Measurements from ENCODE around the gene CBX6.
"Not testable (repeated sequence)": the region's sequence is repeated elsewhere in the genome, so short reads cannot be mapped to it uniquely, and the experiment has no call there.

The CBX6 gene

DNA sequence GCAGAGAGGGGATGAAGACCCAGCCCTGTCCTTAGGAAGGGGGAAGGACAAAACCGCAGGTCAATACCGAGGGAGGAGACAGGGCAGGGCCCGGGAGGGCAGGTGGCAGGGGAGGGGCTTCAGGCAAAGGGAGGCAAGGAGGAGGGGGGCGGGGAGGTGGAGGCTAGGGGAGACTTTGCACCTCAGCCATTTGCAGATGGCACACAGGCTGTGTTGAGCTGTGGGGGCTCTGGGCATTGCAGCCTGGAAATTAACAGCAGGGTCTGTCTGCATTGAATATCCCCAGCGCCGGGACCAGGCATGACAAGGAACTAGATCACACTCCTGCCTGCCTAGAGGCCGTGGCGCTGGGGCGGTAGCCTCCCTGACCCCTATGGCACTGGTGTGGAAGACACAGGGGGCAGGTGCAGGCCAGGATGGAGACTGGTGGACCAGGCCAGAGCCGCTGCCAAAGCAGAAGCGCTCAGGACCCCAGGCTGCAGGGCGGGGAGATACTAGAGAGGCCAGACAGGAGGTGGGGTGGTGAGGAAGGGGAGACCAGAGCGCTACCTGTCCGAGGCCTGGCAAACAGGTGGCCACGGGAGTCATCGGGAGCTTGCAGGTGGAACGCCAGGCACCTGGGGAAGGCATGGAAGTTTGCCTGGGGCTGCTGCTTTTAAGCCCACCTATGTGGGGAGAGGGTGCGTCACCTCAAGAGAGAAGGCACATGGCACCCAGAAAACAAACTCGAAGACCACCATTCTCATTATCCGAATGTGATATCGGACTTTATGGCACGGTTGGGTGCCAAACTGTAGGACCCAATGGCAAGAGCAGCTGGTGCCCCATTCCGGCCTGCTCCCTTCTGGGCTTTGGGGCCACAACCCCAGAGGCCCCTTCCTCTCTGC is 11.5 kb downstream of the CBX6 start:
- DNase-seq, result no peak

DNA sequence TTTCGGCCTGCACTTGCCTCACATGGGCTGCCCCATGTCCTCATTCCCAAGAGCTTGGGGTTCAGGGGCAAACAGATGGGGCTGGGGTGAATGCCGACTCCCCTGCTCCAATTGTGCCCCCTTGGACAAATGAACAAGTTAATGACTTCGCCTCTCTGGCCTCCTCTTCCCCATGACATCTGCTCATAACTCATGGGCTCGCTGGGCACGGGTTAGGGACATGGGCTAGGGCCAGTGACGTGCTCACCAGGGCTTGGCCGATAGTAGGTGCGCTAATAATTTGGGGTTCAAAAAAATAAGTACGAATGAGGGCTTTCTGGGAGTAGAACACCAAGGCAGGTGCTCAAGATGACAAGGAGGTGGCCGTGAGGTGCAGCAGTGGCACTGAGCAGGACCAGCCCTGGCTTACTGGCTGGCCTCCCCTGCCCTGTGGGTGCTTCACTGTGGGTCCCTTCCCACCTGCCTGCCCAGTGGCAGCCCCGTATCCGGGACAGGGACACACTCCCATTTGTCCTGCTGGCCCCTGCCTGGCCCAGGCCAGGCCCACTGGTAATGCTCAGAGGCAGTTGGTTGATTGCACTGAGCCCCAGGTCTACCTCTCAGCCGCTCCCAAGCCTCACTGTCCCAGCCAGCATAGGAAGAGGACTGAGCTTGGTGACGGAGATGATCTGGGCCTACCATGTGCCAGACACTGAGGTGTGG is 12.3 kb downstream of the CBX6 start:
- no peak for DNase-seq

DNA sequence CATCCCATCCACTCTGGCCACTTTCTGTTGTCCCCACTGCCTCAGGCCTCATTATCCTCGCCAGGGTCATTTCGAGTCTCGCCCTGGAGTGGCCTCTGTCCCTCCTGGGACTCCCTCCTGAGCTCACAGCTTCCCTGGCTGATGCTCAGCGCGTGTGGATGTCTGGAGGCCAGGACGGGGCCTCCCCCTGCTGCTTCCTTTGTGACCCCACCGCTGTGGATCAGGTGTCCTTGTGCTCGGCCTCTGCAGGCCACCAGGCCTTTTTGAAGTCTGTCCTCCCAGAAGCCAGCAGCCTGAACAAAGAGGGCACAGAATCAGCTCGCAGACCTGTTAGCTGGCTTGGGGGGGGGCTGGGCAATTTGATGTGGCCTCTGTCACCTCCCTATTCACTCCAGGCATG is 13.5 kb downstream of the CBX6 start:
- DNase-seq, result no peak

DNA sequence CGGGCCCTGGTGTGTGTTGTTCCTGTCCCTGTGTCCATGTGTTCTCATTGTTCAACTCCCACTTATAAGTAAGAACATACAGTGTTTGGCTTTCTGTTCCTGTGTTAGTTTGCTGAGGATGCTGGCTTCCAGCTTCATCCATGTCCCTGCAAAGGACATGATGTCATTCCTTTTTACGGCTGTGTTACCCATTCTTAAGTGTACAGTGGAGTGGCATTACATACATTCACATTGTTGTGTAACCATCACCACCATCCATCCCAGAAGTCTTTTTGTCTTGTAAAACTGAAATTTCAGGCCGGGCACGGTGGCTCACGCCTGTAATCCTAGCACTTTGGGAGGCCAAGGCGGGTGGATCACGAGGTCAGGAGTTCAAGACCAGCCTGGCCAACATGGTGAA is 17.5 kb downstream of the CBX6 start:
- not testable (repeated sequence) for DNase-seq

DNA sequence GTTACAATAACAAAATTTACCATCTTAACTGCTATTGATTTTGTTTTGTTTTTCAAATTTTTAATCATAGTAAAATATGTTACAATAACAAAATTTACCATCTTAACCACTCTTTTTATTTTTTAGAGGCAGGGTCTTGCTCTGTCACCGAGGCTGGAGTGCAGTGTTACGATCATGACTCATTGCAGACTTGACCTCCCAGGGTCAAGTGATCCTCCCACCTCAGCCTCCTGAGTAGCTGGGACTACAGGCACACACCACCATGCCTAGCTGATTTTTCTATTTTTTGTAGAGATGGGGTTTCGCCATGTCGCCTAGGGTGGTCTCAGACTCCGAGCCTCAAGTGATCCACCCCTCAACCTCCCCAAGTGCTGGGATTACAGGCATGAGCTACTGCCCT is 18.1 kb downstream of the CBX6 start:
- DNase-seq, result not testable (repeated sequence)

DNA sequence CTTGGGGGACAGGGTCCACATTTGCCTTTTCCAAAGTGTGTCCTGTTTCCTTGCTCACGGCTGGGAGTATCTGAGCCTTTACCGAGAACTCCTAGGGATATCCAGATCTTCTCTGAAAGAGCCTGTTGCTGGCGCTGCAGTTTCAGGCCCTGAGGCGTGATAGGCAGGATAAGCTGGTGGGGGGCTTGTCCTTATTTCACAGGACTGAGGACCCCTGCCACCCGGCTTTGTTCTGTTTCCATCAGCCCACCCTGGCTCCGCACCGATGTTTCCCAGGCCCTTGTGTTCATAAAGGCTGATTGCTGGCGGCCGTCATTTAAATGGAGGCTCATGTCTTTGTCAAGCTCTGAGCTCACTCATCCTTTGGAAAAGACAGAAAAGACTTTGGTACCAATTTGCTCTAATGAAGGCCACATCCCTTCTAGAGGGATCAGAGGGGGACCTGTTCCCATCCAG is 18.8 kb downstream of the CBX6 start:
- DNase-seq, result no peak

DNA sequence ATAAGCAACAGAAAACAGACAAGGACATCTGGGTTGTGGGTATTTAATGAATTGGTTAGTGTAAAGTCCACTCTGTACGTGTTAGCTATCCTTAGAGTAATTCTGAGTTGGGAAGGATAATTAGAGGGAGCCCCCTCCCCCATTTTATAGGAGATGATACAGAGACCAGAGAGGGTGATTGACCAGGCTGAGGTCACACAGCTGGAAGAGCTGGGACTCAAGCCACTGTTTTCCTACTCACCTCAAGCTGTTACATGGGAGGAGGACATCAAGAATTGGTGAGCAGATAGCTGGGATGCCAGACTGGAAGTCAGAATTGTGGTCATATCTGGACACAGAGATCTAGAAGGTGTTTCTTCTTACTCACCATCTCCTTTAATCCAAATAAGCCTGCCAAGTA is 19.5 kb downstream of the CBX6 start:
- DNase-seq, result no peak

DNA sequence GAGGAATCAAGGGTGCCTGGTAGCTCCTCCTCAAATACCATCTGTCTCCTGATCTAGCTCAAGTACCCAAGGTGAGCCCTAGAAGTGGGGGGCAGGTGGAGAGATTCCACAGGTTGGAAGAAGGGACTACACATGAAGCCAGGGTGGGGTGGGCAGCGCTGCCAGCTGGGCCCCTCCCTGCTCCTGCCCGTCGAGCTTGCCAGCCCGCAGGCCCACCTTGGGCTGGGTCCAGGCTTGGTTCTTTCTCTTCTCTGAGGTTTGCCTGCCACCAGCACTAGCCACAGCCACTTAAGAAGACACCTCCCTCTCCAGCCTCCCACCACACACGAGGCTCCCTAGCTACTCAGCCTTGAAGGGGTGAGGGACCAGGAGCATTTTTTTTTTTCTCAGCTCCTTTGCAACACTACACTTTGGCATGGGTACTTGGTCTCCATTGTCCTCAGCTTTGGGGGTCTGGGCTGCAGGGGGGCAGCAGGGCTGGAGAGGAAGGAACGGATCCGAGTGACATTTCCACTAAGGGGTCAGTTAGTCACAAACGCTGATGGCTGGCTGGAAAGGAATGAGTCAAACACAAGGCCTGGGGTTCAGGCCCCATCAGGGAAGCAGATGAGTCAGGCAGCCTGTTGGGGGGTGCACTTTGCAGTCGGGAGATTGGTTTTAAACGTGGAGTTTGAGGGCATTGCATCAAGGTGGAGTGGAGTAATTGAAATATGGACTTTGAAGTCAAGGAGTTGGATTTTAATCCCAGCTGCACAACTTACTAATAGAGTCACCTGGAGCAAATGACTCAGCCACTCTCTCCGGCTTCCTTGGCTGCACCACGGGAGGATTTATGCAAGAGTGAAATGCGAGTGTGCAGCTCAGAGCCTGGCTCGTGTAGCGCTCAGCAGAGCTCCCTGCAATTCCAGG is 20.8 kb downstream of the CBX6 start:
- no peak for DNase-seq

DNA sequence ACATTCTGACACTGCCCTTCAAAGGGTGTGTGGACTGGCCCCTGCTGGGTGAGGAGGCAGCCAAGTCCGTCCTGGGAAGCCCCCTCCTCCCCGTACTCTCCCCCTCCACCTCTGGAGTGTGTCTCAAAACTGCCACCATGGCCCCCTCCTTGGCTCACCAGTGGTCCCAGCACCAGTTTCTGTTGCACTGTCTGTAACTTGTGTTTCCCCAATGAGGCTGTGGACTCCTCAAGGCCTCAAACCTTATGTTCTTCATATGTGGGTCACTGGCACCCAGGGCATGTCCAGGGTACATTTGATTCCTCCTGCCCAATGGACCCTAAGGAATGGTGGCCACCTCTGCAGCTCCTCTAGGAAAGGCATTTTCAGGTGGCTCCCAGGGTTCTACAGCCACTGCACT is 21.6 kb downstream of the CBX6 start:
- no peak for DNase-seq

DNA sequence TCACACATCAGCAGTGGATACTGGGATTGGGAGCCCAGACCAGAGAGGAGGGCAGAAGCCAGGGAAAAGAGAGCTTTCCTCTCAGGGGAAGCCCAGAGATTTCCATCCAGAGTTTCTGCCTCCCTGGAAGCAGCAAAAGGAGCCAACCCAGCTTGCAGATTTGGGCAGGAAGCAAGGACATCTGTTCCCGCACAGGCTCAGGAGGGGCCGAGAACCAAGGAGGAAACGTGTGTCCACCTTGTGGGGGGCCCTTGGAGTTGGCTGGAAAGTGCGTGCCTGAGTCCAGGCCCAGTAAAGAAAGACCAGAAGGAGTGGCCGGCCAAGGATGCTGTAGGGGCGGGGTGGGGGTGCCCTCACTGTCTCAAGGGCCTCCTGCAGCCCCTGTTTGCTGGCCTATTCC is 22.2 kb downstream of the CBX6 start:
- no peak for DNase-seq

DNA sequence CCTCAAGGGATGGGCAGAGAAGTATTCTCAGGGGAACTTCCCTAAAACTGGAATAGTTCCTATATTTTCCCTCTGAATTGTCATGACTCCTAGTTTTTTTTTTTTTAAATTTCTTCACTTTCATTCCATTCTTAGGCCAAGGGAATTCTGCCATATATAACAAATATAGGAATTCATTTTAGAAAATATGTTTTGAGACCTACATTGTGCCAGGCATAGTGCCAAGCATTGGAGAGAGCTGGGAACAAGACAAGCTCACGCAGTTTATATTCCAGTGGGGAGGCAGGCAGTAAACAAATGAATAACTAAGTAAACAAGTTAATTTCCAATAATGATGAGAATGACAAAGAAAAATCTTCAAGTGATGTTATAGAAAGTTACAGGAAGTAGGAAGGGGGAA is 25.6 kb downstream of the CBX6 start:
- no peak for DNase-seq

DNA sequence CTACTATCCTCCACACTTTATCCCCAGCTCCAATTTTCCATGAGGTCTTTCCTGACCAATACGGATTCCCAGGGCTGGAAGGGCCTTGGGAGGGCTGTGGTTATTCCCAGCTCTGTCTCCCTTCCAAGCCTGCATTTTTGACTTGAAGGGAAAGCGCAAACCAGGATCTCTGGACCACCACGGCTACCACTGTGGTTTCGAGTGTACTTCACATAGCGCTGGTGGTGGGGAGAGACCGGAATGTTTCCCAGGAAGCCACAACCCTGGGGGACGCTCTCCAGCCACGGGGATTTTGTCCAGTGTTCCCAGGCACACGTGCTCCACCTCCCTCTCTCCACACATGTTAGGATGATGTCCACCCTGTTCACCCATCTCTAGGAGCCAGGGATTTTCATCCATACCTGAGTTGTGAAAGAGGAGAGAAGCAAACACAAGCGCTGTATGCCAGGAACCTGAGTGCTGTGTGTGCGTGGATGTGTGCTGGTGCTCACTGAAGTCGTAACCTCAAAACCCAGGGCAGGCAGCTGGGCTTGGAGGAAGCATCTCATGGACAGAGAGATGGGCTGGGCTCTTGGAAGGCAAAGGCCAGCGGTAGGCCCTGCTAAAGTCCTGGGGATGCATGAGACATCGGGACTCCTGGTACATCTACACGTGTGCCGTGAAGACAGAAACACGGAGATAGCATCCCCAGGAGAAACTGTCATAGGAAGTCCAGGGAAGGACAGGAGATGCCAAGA is 26.8 kb downstream of the CBX6 start:
- DNase-seq, result no peak

DNA sequence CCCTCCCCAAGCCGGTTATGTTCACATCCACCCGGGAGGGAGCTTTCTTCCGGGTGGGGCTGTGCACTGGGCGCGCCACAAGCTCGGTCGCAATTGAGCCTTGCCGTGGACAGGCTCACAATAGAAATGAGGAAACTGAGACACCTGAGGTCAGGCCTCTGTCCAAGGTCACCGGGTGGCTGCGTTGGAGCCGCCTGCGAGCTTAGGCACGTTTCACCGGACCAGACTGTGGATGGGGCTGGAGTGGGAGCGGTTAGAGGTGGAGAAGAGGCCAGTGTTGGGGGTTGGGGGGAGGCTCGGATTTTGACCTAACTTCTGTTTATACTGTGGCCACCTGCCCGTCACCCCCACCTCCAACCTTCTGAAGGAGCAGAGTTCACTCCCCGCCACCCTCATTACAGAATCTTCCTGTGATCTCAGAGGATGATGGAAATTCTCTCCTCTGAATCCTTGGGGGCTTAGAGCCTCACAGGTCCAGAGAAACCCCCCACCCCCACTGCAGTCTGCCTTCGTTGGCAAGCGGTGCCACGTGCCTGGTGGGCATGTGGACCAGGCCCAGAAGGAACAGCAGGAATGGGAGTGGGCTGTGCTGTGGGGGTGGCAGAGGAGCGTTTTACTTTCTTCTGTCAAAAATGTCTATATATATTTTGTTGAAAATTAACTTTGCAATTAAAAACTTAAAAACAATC is 27.6 kb downstream of the CBX6 start:
- DNase-seq, result no peak

DNA sequence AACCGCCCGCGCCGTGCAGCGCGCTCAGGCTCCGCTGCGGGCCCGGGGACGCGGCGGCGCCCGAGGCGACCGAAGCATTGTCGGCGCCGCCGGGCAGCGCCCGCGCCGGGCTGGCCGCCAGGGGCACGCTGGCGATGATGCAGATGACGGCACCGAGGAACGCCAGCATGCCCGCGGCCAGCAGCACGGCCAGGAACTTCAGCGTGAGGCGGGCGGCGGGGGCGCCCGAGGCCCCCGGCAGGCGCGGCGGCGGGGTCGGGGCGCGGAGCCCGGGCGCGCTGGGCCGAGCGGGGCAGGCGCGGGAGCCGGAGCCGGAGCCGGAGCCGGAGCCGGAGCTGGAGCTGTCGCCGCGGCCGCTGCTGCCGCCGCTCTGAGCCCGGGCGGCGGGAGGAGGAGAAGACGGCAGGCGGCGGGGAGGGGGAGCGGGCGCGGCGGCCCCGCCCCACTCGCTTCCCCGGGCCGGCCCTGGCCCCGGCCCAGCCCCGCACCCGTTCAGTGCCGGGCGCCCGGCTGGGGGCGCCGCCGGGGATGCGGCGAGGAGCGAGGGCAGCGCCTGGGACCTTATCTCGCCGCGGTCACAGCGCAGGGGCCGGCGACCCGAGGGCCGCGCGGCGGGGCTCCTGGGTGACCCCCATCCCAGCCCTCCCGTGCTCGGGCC is 28.2 kb downstream of the CBX6 start, which contains the start of gene NPTXR:
TSS of gene NPTXR (minus strand) at position 372 of the 658 bp plus-strand sequence.
- no peak for DNase-seq

DNA sequence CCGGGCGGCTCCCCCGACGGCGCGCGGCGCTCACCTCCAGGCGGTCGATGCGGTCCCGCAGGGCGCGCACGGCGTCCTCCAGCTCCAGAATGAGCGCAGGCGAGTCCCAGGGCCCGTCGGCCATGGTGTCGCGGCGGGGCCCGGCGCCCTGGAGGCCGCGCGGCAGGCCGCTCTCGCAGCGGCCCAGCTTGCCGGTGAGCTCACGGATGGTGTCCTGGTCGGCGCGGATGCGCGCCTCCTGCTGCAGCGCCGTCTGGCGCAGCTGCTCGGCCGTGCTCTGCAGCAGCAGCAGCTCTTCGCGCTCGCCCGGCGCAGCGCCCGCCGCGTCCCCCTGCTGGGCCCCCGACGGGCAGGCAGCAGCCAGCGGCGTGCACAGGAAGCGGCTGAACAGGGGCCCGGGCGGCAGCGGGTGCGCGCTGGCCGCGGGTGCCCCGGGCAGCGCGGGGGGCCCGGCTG is 28.8 kb downstream of the CBX6 start:
- DNase-seq, result no peak

DNA sequence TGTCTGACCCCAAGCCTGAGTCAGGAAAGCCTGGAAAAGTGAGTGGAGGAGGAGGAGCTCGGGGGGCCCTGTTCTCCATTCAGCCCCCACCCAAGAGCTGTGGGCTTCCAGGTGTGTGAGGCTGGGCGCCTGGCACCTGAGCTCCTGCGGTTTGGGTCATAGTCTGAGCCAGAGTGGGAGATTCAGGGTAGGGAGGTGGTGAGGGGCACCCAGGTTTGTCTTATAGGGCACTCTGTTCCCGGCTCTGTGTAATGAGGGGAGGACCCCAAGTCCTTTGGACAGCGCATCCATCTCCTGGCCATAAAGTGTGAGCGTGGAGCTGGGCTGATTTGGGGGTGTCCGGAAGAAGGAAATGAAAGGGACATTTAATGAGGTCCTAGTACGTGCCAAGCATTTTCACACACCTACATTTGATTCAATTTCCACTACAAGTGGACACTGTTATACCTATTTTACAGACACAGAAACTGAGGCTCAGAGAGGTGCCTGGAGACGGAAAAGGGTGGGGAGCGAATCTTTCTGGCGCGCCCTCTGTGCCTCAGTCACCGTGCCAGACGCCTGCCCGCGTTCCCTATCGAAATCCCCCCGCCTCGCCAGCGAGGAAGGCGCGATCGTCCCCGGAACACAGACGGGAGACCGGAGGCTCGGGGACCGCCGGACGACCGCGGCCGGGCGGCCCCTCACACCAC is 29.4 kb downstream of the CBX6 start:
- no peak for DNase-seq

DNA sequence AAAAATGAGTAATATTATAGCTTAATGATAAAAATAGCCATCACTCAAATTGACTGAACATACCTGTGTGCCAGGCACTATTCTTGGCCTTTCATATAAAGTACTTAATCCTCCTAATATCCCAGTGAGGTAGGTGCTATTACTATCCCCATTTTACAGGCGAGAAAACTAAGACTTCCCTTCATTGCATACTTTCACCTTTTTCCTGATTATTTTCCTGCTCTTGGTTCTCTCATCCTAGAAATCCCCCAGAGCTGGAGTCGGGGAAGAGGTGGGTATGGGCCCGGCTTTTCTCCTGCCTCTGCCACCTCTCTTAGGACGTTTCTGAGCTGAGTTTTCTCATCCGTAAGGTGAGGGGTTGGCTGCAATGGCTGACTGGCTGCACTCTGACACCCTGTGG is 30.4 kb downstream of the CBX6 start:
- DNase-seq, result no peak

DNA sequence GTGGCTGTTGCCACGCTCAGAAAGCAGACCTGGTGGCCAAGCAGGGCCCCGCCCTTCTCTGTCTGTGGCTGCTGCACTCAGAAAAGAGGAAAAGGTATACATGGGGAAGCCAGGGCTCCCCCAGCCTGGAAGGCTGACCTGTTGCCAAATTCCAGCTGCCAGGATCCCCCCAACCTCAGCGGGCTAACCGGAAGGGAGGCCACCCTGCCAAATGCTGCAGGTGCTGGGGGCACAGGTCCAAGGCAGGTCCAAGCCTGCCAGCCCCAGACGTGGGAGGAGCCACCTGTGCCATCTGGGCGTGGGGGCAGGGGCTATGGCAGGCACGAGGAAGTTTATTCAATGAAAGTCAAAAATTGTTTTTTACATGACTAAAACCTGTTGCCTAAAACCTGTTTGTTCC is 30.8 kb downstream of the CBX6 start:
- DNase-seq, result no peak

DNA sequence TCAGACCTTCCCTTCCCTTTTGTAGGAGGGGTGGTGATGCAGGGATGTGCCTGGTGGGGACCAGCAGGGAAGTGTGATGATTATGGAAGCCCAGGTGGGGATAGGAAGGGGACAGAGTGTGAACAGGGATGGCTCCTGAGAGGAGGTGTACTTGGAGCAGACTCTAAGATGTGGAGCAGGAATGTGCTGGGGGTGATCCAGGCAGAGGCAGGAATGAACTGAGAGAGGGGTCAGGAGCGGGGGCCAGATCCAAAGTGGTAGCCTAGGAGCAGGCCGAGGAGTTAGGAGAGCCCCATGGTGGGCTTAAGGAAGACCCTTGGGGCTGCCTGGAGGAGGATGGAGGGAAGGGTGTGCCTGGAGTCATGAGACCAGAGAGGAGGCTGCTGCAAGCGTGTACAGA is 31.9 kb downstream of the CBX6 start:
- DNase-seq, result no peak

DNA sequence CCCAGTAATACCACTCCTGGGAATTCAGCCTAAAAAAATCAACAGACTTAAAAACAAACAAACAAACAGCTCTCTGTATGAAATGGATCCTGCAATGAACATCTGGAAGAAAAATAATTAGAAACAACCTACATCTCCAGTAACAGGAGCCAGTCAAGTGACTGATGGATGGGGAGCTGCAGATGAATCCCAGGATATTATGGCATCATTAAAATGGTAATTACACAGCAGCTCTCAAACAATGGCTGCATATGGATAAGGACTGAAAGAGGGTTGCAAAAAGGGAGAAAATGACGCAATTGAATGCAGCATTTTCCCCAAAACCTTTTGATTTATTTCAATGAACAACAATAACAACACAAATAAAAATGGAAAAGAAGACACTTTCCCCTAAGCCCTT is 32.3 kb downstream of the CBX6 start:
- DNase-seq, result no peak

Measured in SHP77 treated with DMSO at 0.1 percent for 48 hours (cell line).